ENCODE measurements around the gene PRLR.

The PRLR gene

GRCh38 chr5:35127006-35127405 is 103.3 kb downstream of the PRLR start:
- no peak overlapping the region for H3K4me3 ChIP-seq (ENCODE audit: low read length)
- no peak overlapping the region for H2AFZ ChIP-seq (ENCODE audit: low read depth, low read length)
- no peak overlapping the region for H3K27ac ChIP-seq (ENCODE audit: low read length)
- TF ChIP-seq EZH2phosphoT487 (IDR thresholded peaks at IDR 0.05; ENCODE audit: low read depth) (no peak), CTCF (IDR thresholded peaks at IDR 0.05; ENCODE audit: low read depth, low read length) (no peak)
- H3K4me2 ChIP-seq (ENCODE audit: low read length) = no peak overlapping the region
- no peaks in the 10 kb centered on the region for H3K36me3 ChIP-seq (replicated peaks; ENCODE audit: low read depth, low read length)
- no peaks in the 10 kb centered on the region for H3K79me2 ChIP-seq (ENCODE audit: low read length)
- H4K20me1 ChIP-seq (ENCODE audit: insufficient read depth, low read length) = no peaks in the 10 kb centered on the region
- H3K4me1 ChIP-seq (ENCODE audit: low read length) = peaks cover 21% of the 10 kb centered on the region
- H3K9me3 ChIP-seq (ENCODE audit: insufficient read depth, low read length) = no peaks in the 10 kb centered on the region
- H3K27me3 ChIP-seq (ENCODE audit: low read depth, low read length) = no peaks in the 10 kb centered on the region
- no peak overlapping the region for H3K9ac ChIP-seq (ENCODE audit: low read length)

GRCh38 chr5:35125746-35126145 is 104.5 kb downstream of the PRLR start:
- Histone ChIP-seq H3K27me3 (ENCODE audit: low read depth, low read length) (no peaks in the 10 kb centered on the region), H3K9me3 (ENCODE audit: insufficient read depth, low read length) (no peaks in the 10 kb centered on the region), H3K4me3 (ENCODE audit: low read length) (no peak overlapping the region), H4K20me1 (ENCODE audit: insufficient read depth, low read length) (no peaks in the 10 kb centered on the region), H2AFZ (ENCODE audit: low read depth, low read length) (no peak overlapping the region), H3K27ac (ENCODE audit: low read length) (no peak overlapping the region), H3K4me2 (ENCODE audit: low read length) (no peak overlapping the region), H3K4me1 (ENCODE audit: low read length) (peaks cover 21% of the 10 kb centered on the region), H3K36me3 (replicated peaks; ENCODE audit: low read depth, low read length) (no peaks in the 10 kb centered on the region), H3K9ac (ENCODE audit: low read length) (no peak overlapping the region), H3K79me2 (ENCODE audit: low read length) (no peaks in the 10 kb centered on the region)
- no peak for TF ChIP-seq CTCF (IDR thresholded peaks at IDR 0.05; ENCODE audit: low read depth, low read length)
- no peak for TF ChIP-seq EZH2phosphoT487 (IDR thresholded peaks at IDR 0.05; ENCODE audit: low read depth)

- H3K9ac ChIP-seq (ENCODE audit: low read length) = no peak overlapping the region
- no peaks in the 10 kb centered on the region for H4K20me1 ChIP-seq (ENCODE audit: insufficient read depth, low read length)
- no peaks in the 10 kb centered on the region for H3K27me3 ChIP-seq (ENCODE audit: low read depth, low read length)
- H3K36me3 ChIP-seq (replicated peaks; ENCODE audit: low read depth, low read length) = no peaks in the 10 kb centered on the region
- peaks cover 14% of the 10 kb centered on the region for H3K4me1 ChIP-seq (ENCODE audit: low read length)
- TF ChIP-seq EZH2phosphoT487 (IDR thresholded peaks at IDR 0.05; ENCODE audit: low read depth) (no peak), CTCF (IDR thresholded peaks at IDR 0.05; ENCODE audit: low read depth, low read length) (no peak)
- H3K9me3 ChIP-seq (ENCODE audit: insufficient read depth, low read length) = no peaks in the 10 kb centered on the region
- H3K4me2 ChIP-seq (ENCODE audit: low read length) = no peak overlapping the region
- no peak overlapping the region for H3K27ac ChIP-seq (ENCODE audit: low read length)
- no peak overlapping the region for H3K4me3 ChIP-seq (ENCODE audit: low read length)
- H2AFZ ChIP-seq (ENCODE audit: low read depth, low read length) = no peak overlapping the region
- H3K79me2 ChIP-seq (ENCODE audit: low read length) = no peaks in the 10 kb centered on the region
These were observed 105.4 kb downstream of the PRLR start for GRCh38 chr5:35124932-35125331.

- no peak overlapping the region for H2AFZ ChIP-seq (ENCODE audit: low read depth, low read length)
- no peak for TF ChIP-seq EZH2phosphoT487 (IDR thresholded peaks at IDR 0.05; ENCODE audit: low read depth)
- no peak for TF ChIP-seq CTCF (IDR thresholded peaks at IDR 0.05; ENCODE audit: low read depth, low read length)
- no peaks in the 10 kb centered on the region for H3K79me2 ChIP-seq (ENCODE audit: low read length)
- no peaks in the 10 kb centered on the region for H3K27me3 ChIP-seq (ENCODE audit: low read depth, low read length)
- no peak overlapping the region for H3K4me2 ChIP-seq (ENCODE audit: low read length)
- H3K4me3 ChIP-seq (ENCODE audit: low read length) = no peak overlapping the region
- H3K36me3 ChIP-seq (replicated peaks; ENCODE audit: low read depth, low read length) = no peaks in the 10 kb centered on the region
- H3K9me3 ChIP-seq (ENCODE audit: insufficient read depth, low read length) = no peaks in the 10 kb centered on the region
- no peaks in the 10 kb centered on the region for H4K20me1 ChIP-seq (ENCODE audit: insufficient read depth, low read length)
- H3K9ac ChIP-seq (ENCODE audit: low read length) = no peak overlapping the region
- no peak overlapping the region for H3K27ac ChIP-seq (ENCODE audit: low read length)
- peaks cover 7% of the 10 kb centered on the region for H3K4me1 ChIP-seq (ENCODE audit: low read length)
These were observed 107.5 kb downstream of the PRLR start for GRCh38 chr5:35122819-35123218.

Measured in OCI-LY3 (cell line).